ENCODE results near the gene DLG1.
"Not testable (repeated sequence)": the region's sequence is repeated elsewhere in the genome, so short reads cannot be mapped to it uniquely, and the experiment has no call there.

Gene DLG1

DNA sequence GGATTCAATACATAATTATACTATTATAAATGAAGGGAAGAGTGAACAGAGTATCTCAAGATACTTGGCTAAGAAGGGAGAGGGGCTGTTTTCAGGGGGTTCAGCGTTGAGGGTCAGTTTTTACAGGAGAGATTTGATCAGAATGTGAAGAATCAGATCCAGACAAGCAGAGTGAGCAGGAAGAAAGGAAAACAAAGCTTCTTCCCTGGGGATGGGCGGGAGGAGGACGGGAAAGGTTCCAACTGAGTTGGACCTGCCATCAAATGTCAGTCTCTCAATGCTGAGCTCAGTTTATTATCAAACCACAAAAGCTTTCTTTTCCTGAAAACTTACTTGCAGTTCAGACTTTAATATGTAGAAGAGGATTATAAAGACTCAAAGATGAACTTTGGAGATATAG lies 262.8 kb downstream of the DLG1 start:
- no peaks in the 10 kb centered on the region for H3K9me2 ChIP-seq (replicated peaks; ENCODE audit: insufficient read depth, low read length)
- TF ChIP-seq EZH2phosphoT487 (IDR thresholded peaks at IDR 0.05; ENCODE audit: low read length), result no peak
- no peak for TF ChIP-seq EZH2 (optimal IDR thresholded peaks at IDR 0.05; ENCODE audit: low read depth, low read length)
- no peak for TF ChIP-seq CTCF (IDR thresholded peaks at IDR 0.05; ENCODE audit: low read length)
- no peaks in the 10 kb centered on the region for H3K27me3 ChIP-seq (replicated peaks; ENCODE audit: insufficient read depth, low read length)
- H3K4me3 ChIP-seq (ENCODE audit: low read length), result no peak overlapping the region
- no peak overlapping the region for H3K4me2 ChIP-seq (ENCODE audit: low read depth, low read length)
- no peaks in the 10 kb centered on the region for H3K4me1 ChIP-seq (ENCODE audit: low read length)
- peaks cover 3% of the 10 kb centered on the region; the same call in 1 of the 2 replicates for H3F3A ChIP-seq (ENCODE audit: insufficient read depth, low read length)
- H3K9ac ChIP-seq (ENCODE audit: low read length), result no peak overlapping the region
- H3K36me3 ChIP-seq (replicated peaks; ENCODE audit: insufficient read depth, low read length), result no peaks in the 10 kb centered on the region
- no peak for DNase-seq
- H4K20me1 ChIP-seq (ENCODE audit: insufficient read depth, low read length), result no peaks in the 10 kb centered on the region
- no peak overlapping the region for H2AFZ ChIP-seq (ENCODE audit: low read length)
- no peaks in the 10 kb centered on the region for H3K9me3 ChIP-seq (replicated peaks; ENCODE audit: insufficient read depth, low read length)
- H3K79me2 ChIP-seq (ENCODE audit: low read length), result no peaks in the 10 kb centered on the region
- H3K27ac ChIP-seq (ENCODE audit: low read length), result no peak overlapping the region

GRCh38 chr3:197034778-197035177 lies 263.6 kb downstream of the DLG1 start:
- not testable (repeated sequence) for H3K4me3 ChIP-seq (ENCODE audit: low read length); H3K36me3 ChIP-seq (replicated peaks; ENCODE audit: insufficient read depth, low read length); DNase-seq; H3F3A ChIP-seq (ENCODE audit: insufficient read depth, low read length); H3K79me2 ChIP-seq (ENCODE audit: low read length); H3K9ac ChIP-seq (ENCODE audit: low read length); H2AFZ ChIP-seq (ENCODE audit: low read length); H3K27me3 ChIP-seq (replicated peaks; ENCODE audit: insufficient read depth, low read length); H3K4me2 ChIP-seq (ENCODE audit: low read depth, low read length); H3K9me3 ChIP-seq (replicated peaks; ENCODE audit: insufficient read depth, low read length); H3K9me2 ChIP-seq (replicated peaks; ENCODE audit: insufficient read depth, low read length); H3K4me1 ChIP-seq (ENCODE audit: low read length); H3K27ac ChIP-seq (ENCODE audit: low read length); H4K20me1 ChIP-seq (ENCODE audit: insufficient read depth, low read length)

DNA sequence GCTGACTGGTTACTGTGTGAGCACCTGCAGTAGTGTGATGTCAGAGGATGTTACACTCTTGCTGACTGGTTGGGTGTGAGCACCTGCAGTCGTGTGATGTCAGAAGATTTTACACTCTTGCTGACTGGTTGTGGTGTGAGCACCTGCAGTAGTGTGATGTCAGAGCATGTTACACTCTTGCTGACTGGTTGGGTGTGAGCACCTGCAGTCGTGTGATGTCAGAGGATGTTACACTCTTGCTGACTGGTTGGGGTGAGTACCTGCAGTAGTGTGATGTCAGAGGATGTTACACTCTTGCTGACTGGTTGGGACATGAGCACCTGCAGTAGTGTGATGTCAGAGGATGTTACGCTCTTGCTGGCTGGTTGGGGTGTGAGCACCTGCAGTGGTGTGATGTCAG lies 264.6 kb downstream of the DLG1 start:
- not testable (repeated sequence) for H3F3A ChIP-seq (ENCODE audit: insufficient read depth, low read length); H3K4me3 ChIP-seq (ENCODE audit: low read length); H2AFZ ChIP-seq (ENCODE audit: low read length); H3K9me3 ChIP-seq (replicated peaks; ENCODE audit: insufficient read depth, low read length); DNase-seq; H3K9ac ChIP-seq (ENCODE audit: low read length); H3K36me3 ChIP-seq (replicated peaks; ENCODE audit: insufficient read depth, low read length); H3K27me3 ChIP-seq (replicated peaks; ENCODE audit: insufficient read depth, low read length); H3K79me2 ChIP-seq (ENCODE audit: low read length); H3K4me1 ChIP-seq (ENCODE audit: low read length); H3K4me2 ChIP-seq (ENCODE audit: low read depth, low read length); H4K20me1 ChIP-seq (ENCODE audit: insufficient read depth, low read length); H3K27ac ChIP-seq (ENCODE audit: low read length); H3K9me2 ChIP-seq (replicated peaks; ENCODE audit: insufficient read depth, low read length)

- no peak for DNase-seq
Measured at GRCh38 chr3:197031315-197032285, 266.8 kb downstream of the DLG1 start.

More at GRCh38 chr3:197031315-197032285, 266.8 kb downstream of the DLG1 start:
- no peak overlapping the region for H3K27ac ChIP-seq (ENCODE audit: low read length)
- no peaks in the 10 kb centered on the region for H3K27me3 ChIP-seq (replicated peaks; ENCODE audit: insufficient read depth, low read length)
- no peak overlapping the region for H3K9ac ChIP-seq (ENCODE audit: low read length)
- H3K4me3 ChIP-seq (ENCODE audit: low read length), result no peak overlapping the region
- H2AFZ ChIP-seq (ENCODE audit: low read length), result peak overlapping the region; percentile 82; the same call in 1 of the 2 replicates
- no peaks in the 10 kb centered on the region for H3K36me3 ChIP-seq (replicated peaks; ENCODE audit: insufficient read depth, low read length)
- no peaks in the 10 kb centered on the region for H4K20me1 ChIP-seq (ENCODE audit: insufficient read depth, low read length)
- H3K4me2 ChIP-seq (ENCODE audit: low read depth, low read length), result peak overlapping the region; percentile 87; the same call in 1 of the 2 replicates
- H3K79me2 ChIP-seq (ENCODE audit: low read length), result no peaks in the 10 kb centered on the region
- H3K4me1 ChIP-seq (ENCODE audit: low read length), result no peaks in the 10 kb centered on the region
- no peaks in the 10 kb centered on the region for H3K9me3 ChIP-seq (replicated peaks; ENCODE audit: insufficient read depth, low read length)
- H3F3A ChIP-seq (ENCODE audit: insufficient read depth, low read length), result peaks cover 3% of the 10 kb centered on the region; the same call in 1 of the 2 replicates
- no peak for TF ChIP-seq EZH2phosphoT487 (IDR thresholded peaks at IDR 0.05; ENCODE audit: low read length)
- TF ChIP-seq CTCF (IDR thresholded peaks at IDR 0.05; ENCODE audit: low read length), result no peak
- TF ChIP-seq EZH2 (optimal IDR thresholded peaks at IDR 0.05; ENCODE audit: low read depth, low read length), result no peak
- no peaks in the 10 kb centered on the region for H3K9me2 ChIP-seq (replicated peaks; ENCODE audit: insufficient read depth, low read length)

All from MM.1S (cell line).